ENCODE results near the gene ISLR2.
"Not testable (repeated sequence)": the region's sequence is repeated elsewhere in the genome, so short reads cannot be mapped to it uniquely, and the experiment has no call there.

Gene ISLR2

DNA sequence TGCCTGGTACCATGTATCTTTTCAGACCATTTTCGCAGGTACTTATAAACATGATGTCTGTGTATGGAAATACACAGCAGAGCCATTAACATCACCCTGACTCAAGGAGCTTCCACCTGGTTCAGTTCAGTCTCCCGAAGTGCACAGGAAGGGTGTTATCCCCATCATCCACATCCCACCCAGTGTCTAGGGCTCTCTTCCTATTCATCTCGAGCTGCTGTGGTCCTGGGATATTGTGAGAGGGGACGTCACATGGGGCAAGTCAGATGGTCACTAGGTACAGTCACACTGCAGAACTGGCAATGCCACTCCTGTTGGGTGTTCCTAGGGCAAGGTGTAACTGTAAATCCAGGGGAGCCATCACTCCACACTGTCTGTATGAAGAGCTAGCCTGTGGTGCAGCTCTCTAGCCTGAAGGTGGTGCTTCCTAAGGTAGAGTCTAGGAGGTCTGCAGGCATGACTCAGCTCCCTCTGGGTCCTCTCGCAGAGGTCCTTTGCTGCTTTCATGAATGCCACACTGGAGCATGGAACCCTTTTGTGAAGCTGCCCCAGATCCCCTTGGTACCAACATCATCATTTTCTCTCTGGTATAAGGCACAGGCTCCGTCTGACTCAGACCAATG, 13.9 kb downstream of the ISLR2 start:
- Histone ChIP-seq H3K27me3 (ENCODE audit: control insufficient read depth, insufficient read depth, low read length) (peaks cover 4% of the 10 kb centered on the region), H3K9ac (ENCODE audit: low read depth, low read length) (no peak overlapping the region), H3K4me3 (ENCODE audit: low read depth, low read length) (no peak overlapping the region), H3K36me3 (ENCODE audit: control insufficient read depth, insufficient read depth, low read length) (no peaks in the 10 kb centered on the region), H3K4me1 (ENCODE audit: control insufficient read depth, insufficient read depth, low read length) (peaks cover 12% of the 10 kb centered on the region), H3K9me3 (ENCODE audit: control insufficient read depth, insufficient read depth, low read length) (no peaks in the 10 kb centered on the region)

DNA sequence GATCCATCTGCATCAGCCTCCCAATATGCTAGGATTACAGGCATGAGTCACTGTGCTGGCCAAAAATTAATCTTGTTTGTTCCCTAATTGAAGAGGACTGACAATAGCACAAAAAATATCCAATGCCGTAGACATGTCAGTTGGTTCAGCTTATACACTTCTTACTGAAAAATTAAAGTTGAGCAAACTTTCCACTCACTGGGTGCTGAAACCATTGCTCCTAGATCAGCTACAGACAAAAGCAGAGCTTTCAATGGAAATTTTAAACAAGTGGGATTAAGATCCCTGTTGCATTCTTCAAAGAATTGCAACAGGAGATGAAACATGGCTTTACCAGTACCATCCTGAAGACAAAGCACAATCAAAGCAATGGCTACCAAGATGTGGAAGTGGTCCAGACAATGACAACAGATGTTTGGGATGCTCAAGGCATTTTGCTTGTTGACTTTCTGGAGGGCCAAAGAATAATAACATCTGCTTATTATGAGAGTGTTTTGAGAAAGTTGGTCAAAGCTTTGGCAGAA, 16.0 kb downstream of the ISLR2 start:
- Histone ChIP-seq H3K4me1 (ENCODE audit: control insufficient read depth, insufficient read depth, low read length) (no peaks in the 10 kb centered on the region), H3K36me3 (ENCODE audit: control insufficient read depth, insufficient read depth, low read length) (no peaks in the 10 kb centered on the region), H3K9me3 (ENCODE audit: control insufficient read depth, insufficient read depth, low read length) (no peaks in the 10 kb centered on the region), H3K9ac (ENCODE audit: low read depth, low read length) (no peak overlapping the region), H3K27me3 (ENCODE audit: control insufficient read depth, insufficient read depth, low read length) (no peaks in the 10 kb centered on the region), H3K4me3 (ENCODE audit: low read depth, low read length) (no peak overlapping the region)

DNA sequence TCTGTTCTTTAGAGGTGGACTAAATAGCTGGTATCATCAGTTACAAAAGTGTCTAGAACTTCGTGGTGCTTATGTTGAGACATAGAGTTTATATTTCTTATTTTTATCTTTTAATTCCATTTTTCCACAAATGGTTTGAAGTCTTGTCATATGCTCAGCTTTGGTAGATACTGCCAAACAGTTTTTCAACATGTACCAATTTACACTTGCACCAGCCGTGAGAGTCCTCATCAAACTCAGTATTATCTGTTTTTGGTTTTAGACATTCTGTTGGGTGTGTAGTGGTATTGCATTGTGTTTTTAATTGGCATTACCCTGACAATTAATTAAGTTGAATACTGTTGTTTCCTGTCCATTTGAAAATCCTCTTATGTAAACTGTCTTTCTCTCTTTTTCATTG, 16.7 kb downstream of the ISLR2 start:
- H3K36me3 ChIP-seq (ENCODE audit: control insufficient read depth, insufficient read depth, low read length) = no peaks in the 10 kb centered on the region
- no peaks in the 10 kb centered on the region for H3K4me1 ChIP-seq (ENCODE audit: control insufficient read depth, insufficient read depth, low read length)
- no peaks in the 10 kb centered on the region for H3K27me3 ChIP-seq (ENCODE audit: control insufficient read depth, insufficient read depth, low read length)
- no peaks in the 10 kb centered on the region for H3K9me3 ChIP-seq (ENCODE audit: control insufficient read depth, insufficient read depth, low read length)
- H3K9ac ChIP-seq (ENCODE audit: low read depth, low read length) = no peak overlapping the region
- no peak overlapping the region for H3K4me3 ChIP-seq (ENCODE audit: low read depth, low read length)

DNA sequence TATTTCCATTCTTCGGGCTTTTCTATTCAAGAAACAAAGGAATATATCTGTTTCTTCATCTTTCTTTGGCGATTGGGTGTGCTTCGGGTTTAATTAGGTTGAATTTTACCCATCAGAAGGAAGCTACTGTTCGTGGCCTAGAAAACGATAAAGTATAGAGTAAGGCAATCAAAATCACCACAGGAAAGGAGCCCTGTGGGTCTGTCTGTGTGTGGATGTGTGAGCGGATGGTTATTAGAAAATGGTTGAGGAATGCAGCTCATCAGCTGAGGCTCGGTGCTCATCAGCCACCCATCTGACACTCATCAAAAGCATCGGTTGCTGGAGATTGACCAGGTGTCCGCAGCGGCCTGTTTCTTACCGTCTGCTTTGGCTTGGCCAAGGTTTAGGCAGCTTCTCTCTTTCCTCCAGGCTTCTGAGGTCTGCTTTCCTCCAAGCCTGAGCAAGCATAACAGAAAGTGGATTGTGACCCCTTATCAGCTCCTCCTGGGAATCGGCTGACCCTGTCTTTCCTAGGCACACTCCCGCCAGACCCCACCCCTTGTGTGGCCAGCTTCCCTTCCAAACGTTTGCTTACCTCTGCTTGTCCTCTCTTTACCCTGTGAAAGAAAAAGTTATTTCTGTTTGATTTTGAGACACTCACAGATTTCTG, 25.5 kb downstream of the ISLR2 start:
- Histone ChIP-seq H3K4me1 (ENCODE audit: control insufficient read depth, insufficient read depth, low read length) (no peaks in the 10 kb centered on the region), H3K4me3 (ENCODE audit: low read depth, low read length) (no peak overlapping the region), H3K36me3 (ENCODE audit: control insufficient read depth, insufficient read depth, low read length) (no peaks in the 10 kb centered on the region), H3K9me3 (ENCODE audit: control insufficient read depth, insufficient read depth, low read length) (no peaks in the 10 kb centered on the region), H3K9ac (ENCODE audit: low read depth, low read length) (no peak overlapping the region), H3K27me3 (ENCODE audit: control insufficient read depth, insufficient read depth, low read length) (peaks cover 4% of the 10 kb centered on the region)

DNA sequence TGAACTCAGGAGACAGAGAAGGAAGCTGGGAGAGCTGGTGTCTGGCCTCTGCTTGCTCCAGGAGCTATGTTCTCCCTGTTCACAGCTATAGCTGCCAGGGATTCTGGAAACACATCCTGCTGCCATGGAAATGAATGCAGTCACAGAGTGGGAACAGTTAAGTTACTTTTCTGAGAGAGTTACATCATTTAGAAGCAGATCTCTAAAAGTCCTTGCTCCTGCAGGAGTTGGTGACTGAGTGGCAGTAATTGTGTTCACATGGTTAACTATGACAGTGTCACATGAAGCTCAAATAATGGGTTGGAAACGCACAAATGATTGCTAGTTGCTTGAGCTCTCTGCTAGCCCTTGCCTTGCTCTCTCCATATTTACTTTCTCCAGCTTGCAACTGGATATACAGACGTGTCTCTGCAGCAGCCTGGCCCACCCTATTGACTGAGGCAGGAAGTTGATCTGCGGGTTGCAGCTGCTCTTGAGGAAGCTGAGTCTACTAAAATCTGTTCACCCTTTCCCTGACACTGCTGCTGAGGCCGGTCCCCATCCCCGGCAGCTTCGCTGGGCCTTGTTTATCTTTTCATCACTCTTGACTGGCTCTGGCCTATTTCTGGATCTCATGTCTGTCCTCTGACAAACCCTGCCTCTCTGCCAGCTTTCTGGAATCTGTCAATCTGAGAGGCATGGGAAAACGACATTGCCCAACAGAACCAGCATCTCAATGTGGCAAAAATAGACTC, 26.5 kb downstream of the ISLR2 start:
- Histone ChIP-seq H3K9ac (ENCODE audit: low read depth, low read length) (no peak overlapping the region), H3K9me3 (ENCODE audit: control insufficient read depth, insufficient read depth, low read length) (no peaks in the 10 kb centered on the region), H3K4me3 (ENCODE audit: low read depth, low read length) (no peak overlapping the region), H3K27me3 (ENCODE audit: control insufficient read depth, insufficient read depth, low read length) (peaks cover 4% of the 10 kb centered on the region), H3K4me1 (ENCODE audit: control insufficient read depth, insufficient read depth, low read length) (no peaks in the 10 kb centered on the region), H3K36me3 (ENCODE audit: control insufficient read depth, insufficient read depth, low read length) (no peaks in the 10 kb centered on the region)

DNA sequence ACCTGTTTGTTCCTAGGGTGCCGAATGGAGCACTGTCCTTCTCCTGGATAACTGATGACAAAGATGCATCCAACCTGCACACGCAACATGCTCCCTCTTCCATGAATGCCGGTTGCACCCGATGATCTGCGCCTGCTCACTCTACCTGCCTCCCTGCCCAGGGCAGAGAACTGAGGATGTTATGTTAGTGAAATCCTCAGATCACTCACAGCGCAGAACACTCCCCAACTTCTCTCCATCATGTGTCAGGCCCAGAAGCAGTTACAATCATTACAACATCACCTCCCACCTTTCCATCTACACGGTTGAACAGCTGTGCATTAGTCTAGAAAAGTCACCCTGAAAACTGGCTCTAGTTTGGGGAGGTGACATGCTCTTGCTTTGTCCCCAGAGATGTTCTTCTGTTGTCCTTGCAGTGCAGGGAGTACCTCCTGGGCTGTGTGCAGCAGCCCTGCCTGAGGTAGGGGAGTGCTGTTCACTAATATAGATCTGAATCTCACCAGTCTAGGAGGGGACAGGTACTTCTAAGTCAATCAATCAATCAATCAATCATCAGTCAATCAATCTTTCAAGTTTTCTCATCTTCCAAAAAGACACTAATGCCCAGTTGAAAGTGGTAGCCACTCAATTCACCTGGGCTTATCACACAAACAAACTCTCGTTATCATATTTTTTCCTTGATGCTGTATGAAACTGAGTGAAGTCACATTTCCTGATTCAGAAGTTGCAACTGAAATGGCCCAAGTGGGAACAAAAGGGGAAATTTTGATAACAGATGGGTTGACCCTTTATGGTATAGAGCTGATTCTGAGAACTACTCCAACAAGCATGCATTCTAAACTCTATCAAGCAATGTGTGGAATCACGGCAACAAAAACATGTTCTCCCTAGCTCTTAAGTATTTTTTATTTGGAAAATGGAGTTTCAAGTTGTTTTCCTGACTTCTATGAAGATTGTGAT, 27.8 kb downstream of the ISLR2 start:
- no peak overlapping the region for H3K9ac ChIP-seq (ENCODE audit: low read depth, low read length)
- peaks cover 4% of the 10 kb centered on the region for H3K27me3 ChIP-seq (ENCODE audit: control insufficient read depth, insufficient read depth, low read length)
- no peak overlapping the region for H3K4me3 ChIP-seq (ENCODE audit: low read depth, low read length)

DNA sequence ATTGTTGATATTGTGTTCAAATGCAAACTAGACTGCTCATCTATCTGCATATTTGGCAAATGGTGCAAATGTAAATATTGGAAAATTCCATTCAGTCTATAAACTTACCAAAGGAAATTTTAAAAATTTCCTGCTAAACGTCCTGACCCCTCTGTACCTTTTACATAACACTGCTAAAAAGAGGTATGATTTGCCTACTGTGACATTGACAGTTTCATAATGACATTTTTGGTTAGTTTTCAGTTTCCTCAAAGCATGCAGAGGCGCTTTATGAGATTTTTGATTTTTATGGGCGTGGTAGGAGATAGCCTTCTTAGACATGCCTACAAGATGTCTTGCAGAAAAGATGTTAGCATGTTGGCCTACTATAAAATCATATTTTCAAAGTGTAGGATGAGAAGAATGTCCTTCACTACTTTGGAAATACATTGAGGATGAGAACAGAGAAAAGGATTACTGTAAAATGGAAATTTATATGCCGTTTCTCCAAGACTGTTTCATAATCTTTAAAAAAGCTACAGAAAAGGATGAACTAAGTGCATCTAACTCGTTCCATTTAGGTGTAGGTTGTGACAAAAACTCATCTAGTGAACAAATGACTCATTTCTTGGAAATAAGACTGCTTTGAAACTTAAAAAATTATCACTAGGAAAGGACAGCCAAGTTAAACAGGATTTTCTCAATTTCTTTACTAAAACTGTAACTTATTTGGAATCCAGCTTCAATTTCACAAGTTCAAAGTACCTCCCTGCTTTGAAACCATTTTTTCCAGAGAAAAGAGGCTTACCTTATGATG, 28.7 kb downstream of the ISLR2 start:
- no peaks in the 10 kb centered on the region for H3K4me1 ChIP-seq (ENCODE audit: control insufficient read depth, insufficient read depth, low read length)
- no peaks in the 10 kb centered on the region for H3K9me3 ChIP-seq (ENCODE audit: control insufficient read depth, insufficient read depth, low read length)
- no peaks in the 10 kb centered on the region for H3K36me3 ChIP-seq (ENCODE audit: control insufficient read depth, insufficient read depth, low read length)
- H3K27me3 ChIP-seq (ENCODE audit: control insufficient read depth, insufficient read depth, low read length) = peaks cover 4% of the 10 kb centered on the region
- H3K4me3 ChIP-seq (ENCODE audit: low read depth, low read length) = no peak overlapping the region
- H3K9ac ChIP-seq (ENCODE audit: low read depth, low read length) = no peak overlapping the region

More for the DNA sequence above, 27.8 kb downstream of the ISLR2 start:
- H3K4me1 ChIP-seq (ENCODE audit: control insufficient read depth, insufficient read depth, low read length) = no peaks in the 10 kb centered on the region
- H3K36me3 ChIP-seq (ENCODE audit: control insufficient read depth, insufficient read depth, low read length) = no peaks in the 10 kb centered on the region
- no peaks in the 10 kb centered on the region for H3K9me3 ChIP-seq (ENCODE audit: control insufficient read depth, insufficient read depth, low read length)

DNA sequence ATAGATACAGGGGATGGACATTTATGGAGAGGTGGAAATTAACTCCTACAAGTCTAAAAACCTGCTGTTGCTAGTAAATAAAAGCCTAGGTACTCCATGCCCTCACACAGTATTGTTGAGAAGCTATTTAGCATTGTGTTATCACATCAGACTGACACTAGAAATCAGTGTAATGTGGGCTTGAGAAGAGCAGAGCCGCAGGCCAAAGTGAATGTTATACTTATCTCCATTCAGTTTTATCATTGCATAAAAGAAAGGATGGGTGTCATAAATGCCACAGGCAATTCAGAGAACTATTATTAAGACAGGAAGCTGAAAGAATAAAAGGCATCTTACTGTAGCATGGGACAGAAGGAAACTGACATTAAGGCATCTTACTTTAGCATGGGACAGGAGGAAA, 29.4 kb downstream of the ISLR2 start:
- Histone ChIP-seq H3K4me1 (ENCODE audit: control insufficient read depth, insufficient read depth, low read length) (no peaks in the 10 kb centered on the region), H3K9ac (ENCODE audit: low read depth, low read length) (no peak overlapping the region), H3K9me3 (ENCODE audit: control insufficient read depth, insufficient read depth, low read length) (no peaks in the 10 kb centered on the region), H3K27me3 (ENCODE audit: control insufficient read depth, insufficient read depth, low read length) (peaks cover 4% of the 10 kb centered on the region), H3K36me3 (ENCODE audit: control insufficient read depth, insufficient read depth, low read length) (no peaks in the 10 kb centered on the region), H3K4me3 (ENCODE audit: low read depth, low read length) (no peak overlapping the region)

DNA sequence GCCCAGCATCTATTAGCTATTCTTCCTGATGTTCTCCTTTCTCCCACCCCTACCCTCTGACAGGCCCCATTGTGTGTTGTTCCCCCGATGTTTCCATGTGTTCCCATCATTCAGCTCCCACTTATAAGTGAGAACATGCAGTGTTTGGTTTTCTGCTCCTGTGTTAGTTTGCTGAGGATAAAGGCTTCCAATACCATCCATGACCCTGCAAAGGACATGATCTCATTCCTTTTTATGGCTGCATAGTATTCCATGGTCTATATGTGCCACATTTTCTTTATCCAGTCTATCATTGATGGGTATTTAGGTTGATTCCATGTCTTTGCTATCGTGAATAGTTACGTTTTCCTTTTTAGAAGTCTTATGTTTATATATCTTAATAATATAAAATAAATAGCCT, 30.0 kb downstream of the ISLR2 start:
- not testable (repeated sequence) for H3K9me3 ChIP-seq (ENCODE audit: control insufficient read depth, insufficient read depth, low read length); H3K4me1 ChIP-seq (ENCODE audit: control insufficient read depth, insufficient read depth, low read length); H3K36me3 ChIP-seq (ENCODE audit: control insufficient read depth, insufficient read depth, low read length); H3K27me3 ChIP-seq (ENCODE audit: control insufficient read depth, insufficient read depth, low read length); H3K4me3 ChIP-seq (ENCODE audit: low read depth, low read length); H3K9ac ChIP-seq (ENCODE audit: low read depth, low read length)

DNA sequence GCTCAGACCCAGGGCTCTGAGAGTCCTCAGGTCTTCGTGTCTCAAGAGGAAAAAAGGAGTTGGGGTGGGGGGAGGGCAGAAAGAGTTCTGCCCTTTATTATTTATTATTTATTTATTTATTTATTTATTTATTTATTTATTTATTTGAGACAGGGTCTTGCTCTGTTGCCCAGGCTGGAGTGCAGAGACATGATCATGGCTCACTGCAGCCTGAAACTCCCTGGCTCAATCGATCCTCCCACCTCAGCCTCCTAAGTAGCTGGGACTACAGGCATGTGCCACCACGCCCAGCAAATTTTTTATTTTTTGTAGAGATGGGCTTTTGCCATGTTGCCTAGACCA, 31.8 kb downstream of the ISLR2 start:
- H3K27me3 ChIP-seq (ENCODE audit: control insufficient read depth, insufficient read depth, low read length); H3K4me1 ChIP-seq (ENCODE audit: control insufficient read depth, insufficient read depth, low read length); H3K36me3 ChIP-seq (ENCODE audit: control insufficient read depth, insufficient read depth, low read length); H3K9ac ChIP-seq (ENCODE audit: low read depth, low read length); H3K4me3 ChIP-seq (ENCODE audit: low read depth, low read length); H3K9me3 ChIP-seq (ENCODE audit: control insufficient read depth, insufficient read depth, low read length): not testable (repeated sequence)

DNA sequence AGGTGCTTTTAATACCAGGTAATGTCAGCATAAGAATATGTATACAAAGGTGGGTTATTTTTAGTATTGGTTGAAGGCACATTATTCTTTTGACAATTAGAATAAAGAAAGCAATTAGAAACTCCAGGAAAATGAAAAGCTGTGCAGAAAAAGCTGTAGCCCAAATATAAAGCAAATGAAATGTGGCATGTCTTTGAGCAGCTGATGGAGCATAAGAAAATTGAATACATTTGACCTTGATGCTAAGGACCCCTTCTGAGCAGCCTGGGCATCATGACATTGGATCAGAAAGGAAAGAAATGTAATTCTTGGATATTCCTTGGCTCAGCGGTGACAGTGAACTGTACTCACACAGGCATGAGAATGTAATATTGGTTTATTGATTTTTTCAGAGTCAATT, 35.1 kb downstream of the ISLR2 start:
- H3K4me3 ChIP-seq (ENCODE audit: low read depth, low read length) = no peak overlapping the region
- no peaks in the 10 kb centered on the region for H3K4me1 ChIP-seq (ENCODE audit: control insufficient read depth, insufficient read depth, low read length)
- H3K9me3 ChIP-seq (ENCODE audit: control insufficient read depth, insufficient read depth, low read length) = no peaks in the 10 kb centered on the region
- H3K9ac ChIP-seq (ENCODE audit: low read depth, low read length) = no peak overlapping the region
- H3K36me3 ChIP-seq (ENCODE audit: control insufficient read depth, insufficient read depth, low read length) = no peaks in the 10 kb centered on the region
- no peaks in the 10 kb centered on the region for H3K27me3 ChIP-seq (ENCODE audit: control insufficient read depth, insufficient read depth, low read length)
